Astrocyte (in vitro differentiated cells and primary cell): ENCODE data around the gene MTARC2.

Experiments used
- EZH2 ChIP-seq: IDR thresholded peaks from 2 replicates; pipeline ENCODE4 v1.6.1; 2012; ENCODE audit warnings: mild to moderate bottlenecking, low read length, inconsistent platforms; ENCODE audit not compliant: insufficient read depth
- TF ChIP-seq, protein P1 (sequence below): IDR thresholded peaks from 2 replicates; pipeline ENCODE4 v1.5.1; 2011; ENCODE audit warnings: low read depth, mild to moderate bottlenecking, inconsistent platforms, low read length, moderate library complexity; ENCODE audit not compliant: insufficient read depth

DNA sequence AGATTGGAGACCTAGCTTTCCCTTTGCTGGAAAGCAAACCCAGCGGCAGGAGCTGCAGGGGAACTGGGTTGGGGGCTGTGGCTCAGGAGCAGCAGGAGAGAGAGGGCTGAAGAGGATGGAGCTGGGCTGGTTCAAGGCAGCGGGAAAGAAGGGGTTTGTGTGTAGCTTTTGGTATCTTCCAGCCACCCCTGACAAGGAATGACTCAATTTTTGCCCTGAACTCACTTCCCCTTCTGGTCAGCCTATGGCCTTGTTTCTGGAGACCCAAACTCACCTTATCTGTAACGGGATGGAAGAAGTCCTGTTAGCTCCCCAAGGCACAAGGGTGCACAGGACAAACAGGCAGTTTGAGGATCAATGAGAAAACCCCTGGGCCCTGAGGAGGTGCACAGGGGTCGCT is 44.8 kb upstream of the MTARC2 start:
- TF ChIP-seq, protein P1, sequence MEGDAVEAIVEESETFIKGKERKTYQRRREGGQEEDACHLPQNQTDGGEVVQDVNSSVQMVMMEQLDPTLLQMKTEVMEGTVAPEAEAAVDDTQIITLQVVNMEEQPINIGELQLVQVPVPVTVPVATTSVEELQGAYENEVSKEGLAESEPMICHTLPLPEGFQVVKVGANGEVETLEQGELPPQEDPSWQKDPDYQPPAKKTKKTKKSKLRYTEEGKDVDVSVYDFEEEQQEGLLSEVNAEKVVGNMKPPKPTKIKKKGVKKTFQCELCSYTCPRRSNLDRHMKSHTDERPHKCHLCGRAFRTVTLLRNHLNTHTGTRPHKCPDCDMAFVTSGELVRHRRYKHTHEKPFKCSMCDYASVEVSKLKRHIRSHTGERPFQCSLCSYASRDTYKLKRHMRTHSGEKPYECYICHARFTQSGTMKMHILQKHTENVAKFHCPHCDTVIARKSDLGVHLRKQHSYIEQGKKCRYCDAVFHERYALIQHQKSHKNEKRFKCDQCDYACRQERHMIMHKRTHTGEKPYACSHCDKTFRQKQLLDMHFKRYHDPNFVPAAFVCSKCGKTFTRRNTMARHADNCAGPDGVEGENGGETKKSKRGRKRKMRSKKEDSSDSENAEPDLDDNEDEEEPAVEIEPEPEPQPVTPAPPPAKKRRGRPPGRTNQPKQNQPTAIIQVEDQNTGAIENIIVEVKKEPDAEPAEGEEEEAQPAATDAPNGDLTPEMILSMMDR = no peak
- TF ChIP-seq EZH2 = no peak
